ENCODE results near the gene C2orf92. TPM values are rescaled to one million over a fixed set of nuclear protein-coding genes. Genes with fewer than 3 reads are reported as not detected.

The C2orf92 gene
- polyA plus RNA-seq, 1 donor from 2014 or later: 10.7 TPM

GRCh38 chr2:97751752-97752151, 82.2 kb downstream of the C2orf92 start:
- Histone ChIP-seq H3K9ac (ENCODE audit: low read length) (no peak overlapping the region), H2AFZ (ENCODE audit: low read depth, low read length) (no peak overlapping the region)

More at GRCh38 chr2:97751752-97752151, 82.2 kb downstream of the C2orf92 start:
- Histone ChIP-seq H3K27me3 (ENCODE audit: insufficient read depth, low read depth, low read length) (no peaks in the 10 kb centered on the region), H3K9me2 (ENCODE audit: insufficient read depth, low read length) (no peaks in the 10 kb centered on the region), H3K4me3 (ENCODE audit: low read length) (no peak overlapping the region), H3K4me2 (ENCODE audit: low read length) (no peak overlapping the region), H3F3A (ENCODE audit: insufficient read depth, low read length, poor library complexity, severe bottlenecking) (no peaks in the 10 kb centered on the region), H4K20me1 (ENCODE audit: insufficient read depth) (no peaks in the 10 kb centered on the region), H3K9me3 (ENCODE audit: low read length) (no peaks in the 10 kb centered on the region), H3K27ac (ENCODE audit: low read length) (no peak overlapping the region), H3K36me3 (ENCODE audit: insufficient read depth, low read length) (peaks cover 2% of the 10 kb centered on the region), H3K79me2 (replicated peaks; ENCODE audit: insufficient read depth, low read length) (no peaks in the 10 kb centered on the region)
- TF ChIP-seq, protein P1, sequence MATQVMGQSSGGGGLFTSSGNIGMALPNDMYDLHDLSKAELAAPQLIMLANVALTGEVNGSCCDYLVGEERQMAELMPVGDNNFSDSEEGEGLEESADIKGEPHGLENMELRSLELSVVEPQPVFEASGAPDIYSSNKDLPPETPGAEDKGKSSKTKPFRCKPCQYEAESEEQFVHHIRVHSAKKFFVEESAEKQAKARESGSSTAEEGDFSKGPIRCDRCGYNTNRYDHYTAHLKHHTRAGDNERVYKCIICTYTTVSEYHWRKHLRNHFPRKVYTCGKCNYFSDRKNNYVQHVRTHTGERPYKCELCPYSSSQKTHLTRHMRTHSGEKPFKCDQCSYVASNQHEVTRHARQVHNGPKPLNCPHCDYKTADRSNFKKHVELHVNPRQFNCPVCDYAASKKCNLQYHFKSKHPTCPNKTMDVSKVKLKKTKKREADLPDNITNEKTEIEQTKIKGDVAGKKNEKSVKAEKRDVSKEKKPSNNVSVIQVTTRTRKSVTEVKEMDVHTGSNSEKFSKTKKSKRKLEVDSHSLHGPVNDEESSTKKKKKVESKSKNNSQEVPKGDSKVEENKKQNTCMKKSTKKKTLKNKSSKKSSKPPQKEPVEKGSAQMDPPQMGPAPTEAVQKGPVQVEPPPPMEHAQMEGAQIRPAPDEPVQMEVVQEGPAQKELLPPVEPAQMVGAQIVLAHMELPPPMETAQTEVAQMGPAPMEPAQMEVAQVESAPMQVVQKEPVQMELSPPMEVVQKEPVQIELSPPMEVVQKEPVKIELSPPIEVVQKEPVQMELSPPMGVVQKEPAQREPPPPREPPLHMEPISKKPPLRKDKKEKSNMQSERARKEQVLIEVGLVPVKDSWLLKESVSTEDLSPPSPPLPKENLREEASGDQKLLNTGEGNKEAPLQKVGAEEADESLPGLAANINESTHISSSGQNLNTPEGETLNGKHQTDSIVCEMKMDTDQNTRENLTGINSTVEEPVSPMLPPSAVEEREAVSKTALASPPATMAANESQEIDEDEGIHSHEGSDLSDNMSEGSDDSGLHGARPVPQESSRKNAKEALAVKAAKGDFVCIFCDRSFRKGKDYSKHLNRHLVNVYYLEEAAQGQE (IDR thresholded peaks at IDR 0.05; ENCODE audit: borderline replicate concordance): no peak
- TF ChIP-seq POLR2AphosphoS5 (IDR thresholded peaks at IDR 0.05) (no peak), EZH2 (IDR thresholded peaks at IDR 0.05; ENCODE audit: borderline replicate concordance, insufficient read depth, low read length, poor library complexity, severe bottlenecking) (no peak), EP300 (conservative IDR thresholded peaks at IDR 0.05; ENCODE audit: poor library complexity, severe bottlenecking) (no peak), MXI1 (conservative IDR thresholded peaks at IDR 0.05; ENCODE audit: poor library complexity, severe bottlenecking) (no peak), RAD21 (conservative IDR thresholded peaks at IDR 0.05) (no peak), CTCF (IDR thresholded peaks at IDR 0.05; ENCODE audit: poor library complexity, severe bottlenecking) (no peak), TAF1 (IDR thresholded peaks at IDR 0.05; ENCODE audit: low read depth) (no peak), SMC3 (conservative IDR thresholded peaks at IDR 0.05; ENCODE audit: poor library complexity) (no peak)

Small RNA genes within 50 kb of the gene (small RNA-seq; reads per million reads assigned to genes)
- gene RNU4-8P: 0.10 to 0.41 (median 0.16) reads per million in 3 experiments

Other genes starting within 250 kb of the C2orf92 start
- 63.5 and 166 TPM in 2 replicates for gene ANKRD36B, start 79.8 kb upstream of the C2orf92 start, polyA plus RNA-seq
- gene COX5B, start 23.7 kb upstream of the C2orf92 start, polyA plus RNA-seq: 616 and 636 TPM in 2 replicates
- gene ACTR1B, start 5.7 kb upstream of the C2orf92 start, polyA plus RNA-seq: 138 and 168 TPM in 2 replicates
- 0.59 TPM in 1 of 2 replicates, not detected in the other for gene ZAP70, start 43.9 kb downstream of the C2orf92 start, polyA plus RNA-seq